Keratinocyte (primary cell): ENCODE measurements around the gene MARCHF9.

Experiments used
- CTCF ChIP-seq, 3 experiments: IDR thresholded peaks in 1 of 3; conservative IDR thresholded peaks in 1 of 3; optimal IDR thresholded peaks in 1 of 3; 2 replicates in 2 of 3; 3 replicates in 1 of 3; pipeline versions ENCODE3 to v1.5.1; 2011; ENCODE audit warnings: low read length in 3 of 3, mild to moderate bottlenecking in 3 of 3, moderate library complexity in 2 of 3, control low read depth in 1 of 3, inconsistent platforms in 1 of 3; ENCODE audit not compliant: insufficient read depth in 2 of 3; ENCODE audit errors: extremely low read depth in 1 of 3
- EZH2 ChIP-seq: IDR thresholded peaks from one replicate; pipeline ENCODE4 v1.6.1; 2012; ENCODE audit warnings: inconsistent platforms, mild to moderate bottlenecking, low read length, moderate library complexity

GRCh38 chr12:57769594-57769993, 14.7 kb downstream of the MARCHF9 start:
- TF ChIP-seq CTCF (optimal IDR thresholded peaks at IDR 0.05 in 1 of 3, IDR thresholded peaks at IDR 0.05 in 1 of 3, conservative IDR thresholded peaks at IDR 0.05 in 1 of 3; ENCODE audit: extremely low read depth in 1 of 3, insufficient read depth in 2 of 3, low read length in 3 of 3), result no peak
- no peak for TF ChIP-seq EZH2
